NCI-H146 treated with DMSO at 0.1 percent for 48 hours (cell line): Measurements from ENCODE around the gene TNFSF8.

ENCODE experiments used
- DNase-seq: peaks from one replicate; lab custom pipeline; 2025; ENCODE audit not compliant: unreplicated experiment; lab: John Stamatoyannopoulos, UW

Gene TNFSF8

GRCh38 chr9:114930056-114930812, at the start of gene TNFSF8:
TNFSF8 (minus strand) TSS chr9:114930591; CDS start chr9:114930303, 288 bp downstream.
- DNase-seq: no peak

GRCh38 chr9:114973216-114973615, 42.8 kb upstream of the TNFSF8 start:
- DNase-seq: no peak

- DNase-seq: no peak
Measured at GRCh38 chr9:114972510-114973136, 42.2 kb upstream of the TNFSF8 start.

- DNase-seq: no peak
Measured at GRCh38 chr9:114969269-114969668, 38.9 kb upstream of the TNFSF8 start.

- DNase-seq: no peak
Measured at GRCh38 chr9:114968671-114969070, 38.3 kb upstream of the TNFSF8 start.

GRCh38 chr9:114965564-114965963, 35.2 kb upstream of the TNFSF8 start:
- no peak for DNase-seq

GRCh38 chr9:114962809-114963208, 32.4 kb upstream of the TNFSF8 start:
- DNase-seq: no peak

GRCh38 chr9:114960276-114960675, 29.9 kb upstream of the TNFSF8 start:
- DNase-seq: no peak

GRCh38 chr9:114958844-114959235, 28.4 kb upstream of the TNFSF8 start:
- DNase-seq: no peak

- DNase-seq: no peak
Measured at GRCh38 chr9:114958021-114958843, 27.8 kb upstream of the TNFSF8 start.

- no peak for DNase-seq
Measured at GRCh38 chr9:114957558-114957957, 27.2 kb upstream of the TNFSF8 start.

- no peak for DNase-seq
Measured at GRCh38 chr9:114954956-114955582, 24.7 kb upstream of the TNFSF8 start.

- DNase-seq: no peak
Measured at GRCh38 chr9:114953959-114954358, 23.6 kb upstream of the TNFSF8 start.

- DNase-seq: no peak
Measured at GRCh38 chr9:114953046-114953445, 22.7 kb upstream of the TNFSF8 start.

- DNase-seq: no peak
Measured at GRCh38 chr9:114950761-114951160, 20.4 kb upstream of the TNFSF8 start.

- no peak for DNase-seq
Measured at GRCh38 chr9:114947058-114947457, 16.7 kb upstream of the TNFSF8 start.

GRCh38 chr9:114945616-114946412, 15.4 kb upstream of the TNFSF8 start:
- no peak for DNase-seq

- no peak for DNase-seq
Measured at GRCh38 chr9:114941376-114941775, 11.0 kb upstream of the TNFSF8 start.

- no peak for DNase-seq
Measured at GRCh38 chr9:114938687-114939575, 8.5 kb upstream of the TNFSF8 start.

GRCh38 chr9:114937516-114937915, 7.1 kb upstream of the TNFSF8 start:
- no peak for DNase-seq
